Nephron (organoid): ENCODE measurements around the gene SH3BP2.

Experiments used
- H3K27ac Mint-ChIP-seq, 3 experiments: 2 replicates each; pipeline ENCODE4 v1.8.0; 2020; ENCODE audit warnings: mixed read lengths in 3 of 3, mild to moderate bottlenecking in 2 of 3, moderate library complexity in 1 of 3
- H3K27me3 Mint-ChIP-seq: 2 replicates; pipeline ENCODE4 v1.8.0; 2021; ENCODE audit warnings: low read depth, mild to moderate bottlenecking, moderate library complexity, mixed read lengths
- H3K36me3 Mint-ChIP-seq: 2 replicates; pipeline ENCODE4 v1.8.0; 2020; ENCODE audit warnings: low read depth, mixed read lengths
- H3K4me1 Mint-ChIP-seq: 2 replicates; pipeline ENCODE4 v1.8.0; 2020; ENCODE audit warnings: mixed read lengths
- H3K4me3 Mint-ChIP-seq, 3 experiments: 2 replicates each; pipeline ENCODE4 v1.8.0; 2020; ENCODE audit warnings: mild to moderate bottlenecking in 3 of 3, mixed read lengths in 3 of 3, moderate library complexity in 2 of 3
- H3K9me3 Mint-ChIP-seq: 2 replicates; pipeline ENCODE4 v1.8.0; 2020; ENCODE audit warnings: mixed read lengths
- CTCF ChIP-seq, 3 experiments: fragments of 200-600 bp; sonication (generic); IDR thresholded peaks; one replicate each; pipeline ENCODE4 v1.5.0; 2021; ENCODE audit warnings: antibody characterized with exemption in 3 of 3; ENCODE audit not compliant: unreplicated experiment in 3 of 3

SH3BP2 gene

GRCh38 chr4:2816401-2816954 lies 23.6 kb downstream of the SH3BP2 start:
- peaks cover 18% of the 10 kb centered on the region for H3K4me1 Mint-ChIP-seq
- peaks cover 18% of the 10 kb centered on the region for H3K36me3 Mint-ChIP-seq
- no peaks in the 10 kb centered on the region for H3K27me3 Mint-ChIP-seq
- TF ChIP-seq CTCF (IDR thresholded peaks at IDR 0.05; ENCODE audit: unreplicated experiment in 3 of 3): no peak
- peak overlapping the region; percentile 84 to 86 (median 85) for H3K4me3 Mint-ChIP-seq
- peak overlapping the region; percentile 52 to 87 (median 65) for H3K27ac Mint-ChIP-seq
- H3K9me3 Mint-ChIP-seq: peaks cover 12% of the 10 kb centered on the region

GRCh38 chr4:2817137-2817536 lies 24.3 kb downstream of the SH3BP2 start:
- no peak for TF ChIP-seq CTCF (IDR thresholded peaks at IDR 0.05; ENCODE audit: unreplicated experiment in 3 of 3)
- Mint-ChIP-seq H3K27ac (peak overlapping the region; percentile 52 to 87 (median 65)), H3K9me3 (peaks cover 12% of the 10 kb centered on the region), H3K36me3 (peaks cover 19% of the 10 kb centered on the region), H3K27me3 (no peaks in the 10 kb centered on the region), H3K4me1 (peaks cover 12% of the 10 kb centered on the region), H3K4me3 (peak overlapping the region; percentile 84 to 86 (median 85))

GRCh38 chr4:2817701-2818350 lies 24.9 kb downstream of the SH3BP2 start:
- peaks cover 7% of the 10 kb centered on the region for H3K4me1 Mint-ChIP-seq
- H3K4me3 Mint-ChIP-seq: peak overlapping the region; percentile 84 to 86 (median 85)
- no peak overlapping the region for H3K27ac Mint-ChIP-seq
- H3K27me3 Mint-ChIP-seq: no peaks in the 10 kb centered on the region
- no peak for TF ChIP-seq CTCF (IDR thresholded peaks at IDR 0.05; ENCODE audit: unreplicated experiment in 3 of 3)
- peaks cover 24% of the 10 kb centered on the region for H3K36me3 Mint-ChIP-seq
- H3K9me3 Mint-ChIP-seq: peaks cover 12% of the 10 kb centered on the region

GRCh38 chr4:2818351-2818939 lies 25.6 kb downstream of the SH3BP2 start:
- peak overlapping the region; percentile 84 to 90 (median 88) for H3K4me3 Mint-ChIP-seq
- H3K27ac Mint-ChIP-seq: peak overlapping the region; percentile 19 to 78 (median 74)
- H3K4me1 Mint-ChIP-seq: peaks cover 5% of the 10 kb centered on the region
- H3K27me3 Mint-ChIP-seq: no peaks in the 10 kb centered on the region
- peaks cover 11% of the 10 kb centered on the region for H3K9me3 Mint-ChIP-seq
- H3K36me3 Mint-ChIP-seq: peaks cover 23% of the 10 kb centered on the region
- TF ChIP-seq CTCF (IDR thresholded peaks at IDR 0.05; ENCODE audit: unreplicated experiment in 3 of 3): no peak

GRCh38 chr4:2819244-2820215 lies 26.6 kb downstream of the SH3BP2 start:
- peaks cover 8% of the 10 kb centered on the region for H3K9me3 Mint-ChIP-seq
- H3K4me1 Mint-ChIP-seq: peaks cover 5% of the 10 kb centered on the region
- peak overlapping the region; percentile 28 to 78 (median 74) for H3K27ac Mint-ChIP-seq
- H3K36me3 Mint-ChIP-seq: peaks cover 20% of the 10 kb centered on the region
- peak overlapping the region; percentile 84 to 90 (median 88) for H3K4me3 Mint-ChIP-seq
- no peak for TF ChIP-seq CTCF (IDR thresholded peaks at IDR 0.05; ENCODE audit: unreplicated experiment in 3 of 3)
- H3K27me3 Mint-ChIP-seq: no peaks in the 10 kb centered on the region
